HG02588 (cell line): ENCODE data around the gene POLR3H.
"Not testable (repeated sequence)": the region's sequence is repeated elsewhere in the genome, so short reads cannot be mapped to it uniquely, and the experiment has no call there.

ENCODE experiments used
- ATAC-seq: cut with Tn5 transposase; IDR thresholded peaks from one replicate; pipeline ENCODE4 v1.9.1; 2021; ENCODE audit warnings: mild to moderate bottlenecking, moderate library complexity; ENCODE audit not compliant: unreplicated experiment

Gene POLR3H

GRCh38 chr22:41543854-41544670 lies at the start of gene POLR3H:
Gene POLR3H, minus strand, starts transcription at chr22:41544470. Its CDS starts 369 bp downstream, at chr22:41544101.
- peak; percentile 89 for ATAC-seq

GRCh38 chr22:41593336-41593960 lies 49.2 kb upstream of the POLR3H start:
- ATAC-seq: not testable (repeated sequence)

- ATAC-seq: peak; percentile 86
Observed at GRCh38 chr22:41589391-41590241, 45.3 kb upstream of the POLR3H start, which contains the start of gene PMM1. Gene PMM1, minus strand, starts transcription at chr22:41589840. Its CDS starts 35 bp downstream, at chr22:41589805.

GRCh38 chr22:41587347-41587723 lies 43.1 kb upstream of the POLR3H start:
- ATAC-seq: no peak

GRCh38 chr22:41585898-41586297 lies 41.6 kb upstream of the POLR3H start:
- ATAC-seq: no peak

- ATAC-seq: no peak
Observed at GRCh38 chr22:41584881-41585280, 40.6 kb upstream of the POLR3H start.

- ATAC-seq: no peak
Observed at GRCh38 chr22:41582694-41583093, 38.4 kb upstream of the POLR3H start.

- no peak for ATAC-seq
Observed at GRCh38 chr22:41579997-41580355, 35.7 kb upstream of the POLR3H start.

- ATAC-seq: no peak
Observed at GRCh38 chr22:41579297-41579996, 35.2 kb upstream of the POLR3H start.

GRCh38 chr22:41578818-41579217 lies 34.5 kb upstream of the POLR3H start:
- ATAC-seq: no peak

GRCh38 chr22:41578114-41578513 lies 33.8 kb upstream of the POLR3H start:
- no peak for ATAC-seq

GRCh38 chr22:41576877-41577276 lies 32.6 kb upstream of the POLR3H start:
- ATAC-seq: no peak

GRCh38 chr22:41575533-41575932 lies 31.3 kb upstream of the POLR3H start:
- no peak for ATAC-seq

GRCh38 chr22:41574847-41575381 lies 30.6 kb upstream of the POLR3H start:
- ATAC-seq: no peak

GRCh38 chr22:41573677-41574076 lies 29.4 kb upstream of the POLR3H start:
- no peak for ATAC-seq

GRCh38 chr22:41572305-41572704 lies 28.0 kb upstream of the POLR3H start:
- ATAC-seq: not testable (repeated sequence)

- ATAC-seq: no peak
Observed at GRCh38 chr22:41571786-41572185, 27.5 kb upstream of the POLR3H start.

GRCh38 chr22:41570221-41570620 lies 26.0 kb upstream of the POLR3H start:
- ATAC-seq: no peak

- no peak for ATAC-seq
Observed at GRCh38 chr22:41568811-41569210, 24.5 kb upstream of the POLR3H start.

GRCh38 chr22:41567512-41567768 lies 23.2 kb upstream of the POLR3H start:
- ATAC-seq: no peak
